CD4-positive, CD25-positive, alpha-beta regulatory T cell (primary cell): Measurements from ENCODE around the gene ELL. TPM values are rescaled to one million over a fixed set of nuclear protein-coding genes. Genes with fewer than 3 reads are reported as not detected.

Experiments used
- ATAC-seq, 2 donors: fragments of 150-1000 bp; cut with Tn5 transposase; one replicate each; pipeline ENCODE4 v1.10.0; 2021; ENCODE audit warnings: low read depth in 2 of 2, moderate number of reproducible peaks in 2 of 2, moderate library complexity in 1 of 2
- DNase-seq, 3 donors: peaks; one replicate each; pipeline versions ENCODE4 v3.0.0 to v3.0.0-alpha.2; 2012 to 2022; ENCODE audit warnings: mixed read lengths in 1 of 3
- H3K27ac ChIP-seq: one replicate; pipeline ENCODE4 v1.7.0; 2013; ENCODE audit warnings: mild to moderate bottlenecking, low read length; ENCODE audit not compliant: insufficient read depth, poor library complexity, severe bottlenecking
- H3K27me3 ChIP-seq: one replicate; pipeline ENCODE4 v1.7.0; 2013; ENCODE audit warnings: low read length; ENCODE audit not compliant: control insufficient read depth, insufficient read depth
- H3K36me3 ChIP-seq: one replicate; pipeline ENCODE4 v1.7.0; 2013; ENCODE audit warnings: mild to moderate bottlenecking, low read length, moderate library complexity; ENCODE audit not compliant: control insufficient read depth, insufficient read depth
- H3K4me1 ChIP-seq: 2 replicates; pipeline ENCODE4 v1.7.0; 2013; ENCODE audit warnings: mild to moderate bottlenecking, low read length; ENCODE audit not compliant: insufficient read depth, control insufficient read depth, poor library complexity, severe bottlenecking
- H3K4me3 ChIP-seq: one replicate; pipeline ENCODE4 v1.7.0; 2013; ENCODE audit warnings: low read depth, mild to moderate bottlenecking, low read length, moderate library complexity
- H3K9me3 ChIP-seq, 2 experiments: 1 replicate in 1 of 2; 2 replicates in 1 of 2; pipeline ENCODE4 v1.7.0; 2013; ENCODE audit warnings: low read length in 2 of 2, mild to moderate bottlenecking in 1 of 2, moderate library complexity in 1 of 2; ENCODE audit not compliant: control insufficient read depth in 2 of 2
- H3K27ac Mint-ChIP-seq, 3 donors: one replicate each; pipeline ENCODE4 v1.8.0; 2020 to 2022; ENCODE audit warnings: mild to moderate bottlenecking in 3 of 3, mixed read lengths in 3 of 3, moderate library complexity in 2 of 3
- H3K27me3 Mint-ChIP-seq: one replicate; pipeline ENCODE4 v1.8.0; 2022; ENCODE audit warnings: mild to moderate bottlenecking, mixed read lengths
- H3K36me3 Mint-ChIP-seq: one replicate; pipeline ENCODE4 v1.8.0; 2020; ENCODE audit warnings: mixed read lengths
- H3K4me1 Mint-ChIP-seq, 4 donors: one replicate each; pipeline ENCODE4 v1.8.0; 2020 to 2022; ENCODE audit warnings: mixed read lengths in 4 of 4, mild to moderate bottlenecking in 1 of 4
- H3K4me3 Mint-ChIP-seq, 4 donors: one replicate each; pipeline ENCODE4 v1.8.0; 2020 to 2022; ENCODE audit warnings: mild to moderate bottlenecking in 4 of 4, mixed read lengths in 4 of 4, moderate library complexity in 3 of 4
- H3K9me3 Mint-ChIP-seq, 7 donors: one replicate each; pipeline ENCODE4 v1.8.0; 2020 to 2022; ENCODE audit warnings: mixed read lengths in 7 of 7, mild to moderate bottlenecking in 3 of 7, moderate library complexity in 2 of 7
- polyA plus RNA-seq, 4 donors: library from polyadenylated mRNA; unstranded; fragments of 300-500 nt; fragmentation: Illumina TruSeq; gene quantifications; one replicate each; pipeline ENCODE4 v1.2.3, GENCODE V29; 2021
- total RNA-seq: library from RNA; stranded (reverse); gene quantifications from one replicate; pipeline ENCODE4 v1.2.3, GENCODE V29; 2022

The ELL gene
- total and polyA plus RNA-seq, 5 donors from 2014 or later, result 7.7 to 53.6 (median 10.0) TPM

DNA sequence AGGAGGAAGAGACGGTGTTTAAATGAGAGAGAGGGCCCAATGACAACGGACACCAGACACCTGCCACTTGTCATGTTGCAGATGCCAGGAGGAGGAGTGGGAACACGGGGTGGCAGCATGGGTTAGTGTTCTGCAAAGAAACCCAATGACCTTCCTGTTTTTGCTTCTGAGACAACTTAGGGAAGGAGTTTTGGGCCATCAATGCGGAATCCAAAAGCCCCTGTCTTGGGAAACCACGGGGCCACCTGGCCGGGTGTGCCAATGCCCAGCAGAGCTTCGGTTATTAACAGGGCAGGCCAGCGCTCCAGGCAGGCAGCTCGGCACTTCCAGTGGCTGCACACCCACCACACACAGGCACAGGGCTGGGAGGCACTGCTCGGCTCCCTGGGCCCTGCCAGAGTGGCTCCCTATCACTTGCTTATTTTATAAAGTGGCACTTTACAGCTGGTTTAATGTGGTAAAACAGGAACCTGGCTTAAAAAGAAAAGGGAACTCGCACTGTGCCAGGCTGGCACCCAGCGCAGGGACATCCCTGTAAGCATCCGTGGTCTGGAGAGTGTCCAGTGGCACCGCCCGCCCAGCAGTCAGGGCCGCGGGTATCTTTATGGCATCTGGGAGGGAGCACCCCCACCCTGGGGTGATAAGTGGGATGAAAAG, 19.1 kb downstream of the ELL start:
- Histone ChIP-seq H3K4me3 (no peak overlapping the region), H3K4me1 (peaks cover 52% of the 10 kb centered on the region), H3K27ac (no peak overlapping the region), H3K27me3 (no peaks in the 10 kb centered on the region), H3K9me3 (no peaks in the 10 kb centered on the region), H3K36me3 (no peaks in the 10 kb centered on the region)
- H3K4me1 Mint-ChIP-seq, result peaks cover 12 to 87% (median 55%) of the 10 kb centered on the region in 4 donors
- peak overlapping the region in 1 of 3 donors; percentile 89 for H3K27ac Mint-ChIP-seq
- H3K9me3 Mint-ChIP-seq, result peaks cover 0 to 2% (median 0%) of the 10 kb centered on the region in 7 donors
- no peaks in the 10 kb centered on the region for H3K36me3 Mint-ChIP-seq
- ATAC-seq (no peak), DNase-seq (no peak)
- H3K4me3 Mint-ChIP-seq, result peak overlapping the region in 1 of 4 donors; percentile 41
- no peaks in the 10 kb centered on the region for H3K27me3 Mint-ChIP-seq

DNA sequence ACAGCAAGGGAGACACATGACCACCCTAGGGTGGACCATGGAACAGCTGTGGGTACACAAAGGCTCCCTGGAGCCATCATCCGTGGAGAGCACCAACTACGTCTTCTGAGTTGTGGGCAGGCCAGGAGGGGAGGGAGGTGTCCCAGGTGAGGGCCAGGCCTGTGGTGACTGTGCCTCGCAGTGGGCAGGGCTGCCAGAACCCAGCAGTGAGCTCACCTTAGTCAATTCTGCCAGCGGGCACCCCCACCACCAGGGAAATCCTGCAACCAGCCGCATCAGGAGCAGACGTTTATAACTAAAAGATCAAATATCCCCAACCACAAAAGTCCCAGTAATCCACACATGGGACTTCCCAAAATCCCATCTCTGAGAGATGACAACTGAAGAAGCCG, 19.6 kb downstream of the ELL start:
- Histone ChIP-seq H3K4me3 (no peak overlapping the region), H3K9me3 (no peaks in the 10 kb centered on the region), H3K27me3 (no peaks in the 10 kb centered on the region), H3K27ac (no peak overlapping the region), H3K4me1 (peaks cover 52% of the 10 kb centered on the region), H3K36me3 (no peaks in the 10 kb centered on the region)
- H3K4me1 Mint-ChIP-seq, result peaks cover 7 to 86% (median 52%) of the 10 kb centered on the region in 4 donors
- DNase-seq, result no peak
- H3K4me3 Mint-ChIP-seq, result peak overlapping the region in 1 of 4 donors; percentile 41
- H3K27ac Mint-ChIP-seq, result peak overlapping the region in 1 of 3 donors; percentile 7
- no peak for ATAC-seq
- H3K27me3 Mint-ChIP-seq, result no peaks in the 10 kb centered on the region
- H3K36me3 Mint-ChIP-seq, result no peaks in the 10 kb centered on the region
- H3K9me3 Mint-ChIP-seq, result peaks cover 0 to 2% (median 0%) of the 10 kb centered on the region in 7 donors

DNA sequence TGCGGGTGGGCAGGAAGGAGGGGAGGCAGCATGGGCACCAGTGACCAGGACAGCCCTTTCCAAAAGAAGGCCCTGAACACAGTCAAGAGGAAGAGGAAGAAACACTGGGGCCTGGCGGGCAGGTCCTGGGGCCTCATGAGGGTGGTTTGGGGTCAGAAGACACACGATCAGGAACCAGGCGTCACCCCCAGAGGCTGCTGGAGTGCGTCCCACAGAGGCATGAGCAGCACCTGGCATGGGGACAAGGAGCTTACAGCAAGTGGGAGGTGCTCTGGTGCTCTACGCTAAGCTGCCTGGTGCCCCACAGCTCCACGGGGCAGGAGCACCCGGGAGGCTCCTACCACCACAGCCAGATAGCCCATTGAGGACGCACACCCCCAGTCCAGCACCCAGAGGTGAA, 20.0 kb downstream of the ELL start:
- Histone ChIP-seq H3K36me3 (no peaks in the 10 kb centered on the region), H3K27me3 (no peaks in the 10 kb centered on the region), H3K4me3 (no peak overlapping the region), H3K9me3 (no peaks in the 10 kb centered on the region), H3K27ac (no peak overlapping the region), H3K4me1 (peaks cover 52% of the 10 kb centered on the region)
- no peak for ATAC-seq
- Mint-ChIP-seq H3K27ac (no peak overlapping the region), H3K9me3 (peaks cover 0 to 2% (median 0%) of the 10 kb centered on the region in 7 donors), H3K27me3 (no peaks in the 10 kb centered on the region), H3K36me3 (no peaks in the 10 kb centered on the region), H3K4me3 (peak overlapping the region in 1 of 4 donors; percentile 41), H3K4me1 (peaks cover 10 to 86% (median 52%) of the 10 kb centered on the region in 4 donors)
- no peak for DNase-seq

DNA sequence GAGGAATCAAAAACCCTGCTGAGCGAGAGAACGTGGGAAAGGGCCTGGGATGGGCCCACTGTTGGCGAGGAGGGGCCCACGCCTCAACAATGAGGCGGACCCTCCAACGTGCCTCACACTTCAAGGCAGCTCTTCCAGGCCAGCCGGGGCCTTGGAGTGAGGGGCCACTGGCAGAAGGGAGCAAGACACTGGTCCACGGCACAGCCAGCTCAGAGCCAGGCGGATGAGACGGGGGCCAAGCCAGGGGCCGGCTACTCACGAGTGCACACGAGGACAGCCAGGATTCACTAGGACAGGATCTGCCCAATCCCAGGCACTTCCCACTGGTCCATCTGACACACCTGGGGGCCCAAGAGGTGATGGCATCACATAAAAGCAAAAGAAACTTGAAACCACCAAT, 20.5 kb downstream of the ELL start:
- Histone ChIP-seq H3K27me3 (no peaks in the 10 kb centered on the region), H3K36me3 (no peaks in the 10 kb centered on the region), H3K9me3 (no peaks in the 10 kb centered on the region), H3K4me1 (peaks cover 52% of the 10 kb centered on the region), H3K27ac (no peak overlapping the region), H3K4me3 (no peak overlapping the region)
- DNase-seq (no peak), ATAC-seq (no peak)
- peaks cover 13 to 86% (median 52%) of the 10 kb centered on the region in 4 donors for H3K4me1 Mint-ChIP-seq
- H3K4me3 Mint-ChIP-seq, result no peak overlapping the region
- H3K27ac Mint-ChIP-seq, result peak overlapping the region in 2 of 3 donors; percentile 62 to 84
- H3K27me3 Mint-ChIP-seq, result no peaks in the 10 kb centered on the region
- H3K36me3 Mint-ChIP-seq, result no peaks in the 10 kb centered on the region
- H3K9me3 Mint-ChIP-seq, result peaks cover 0 to 2% (median 0%) of the 10 kb centered on the region in 7 donors

DNA sequence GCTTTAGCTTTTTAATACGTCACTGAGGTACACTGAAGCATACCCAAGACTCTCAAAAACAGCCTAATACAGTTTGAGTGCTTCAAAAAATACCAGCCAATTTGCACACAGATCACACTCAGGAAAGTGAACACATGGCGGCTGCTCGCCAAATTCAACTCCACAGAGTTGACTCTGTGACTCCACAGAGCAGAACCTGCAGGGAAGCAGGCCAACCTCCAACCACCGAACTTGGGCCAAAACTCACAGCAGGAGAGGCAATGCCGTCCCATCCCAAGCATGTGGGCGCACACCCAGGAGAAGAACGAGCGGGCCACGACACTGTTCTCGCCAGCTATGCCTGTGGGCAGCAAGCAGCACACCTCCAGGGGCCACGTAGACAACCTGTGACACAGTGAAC, 21.1 kb downstream of the ELL start:
- Histone ChIP-seq H3K27ac (no peak overlapping the region), H3K4me1 (peaks cover 52% of the 10 kb centered on the region), H3K27me3 (no peaks in the 10 kb centered on the region), H3K9me3 (no peaks in the 10 kb centered on the region), H3K4me3 (no peak overlapping the region), H3K36me3 (no peaks in the 10 kb centered on the region)
- H3K4me1 Mint-ChIP-seq, result peaks cover 18 to 87% (median 56%) of the 10 kb centered on the region in 4 donors
- H3K36me3 Mint-ChIP-seq, result no peaks in the 10 kb centered on the region
- peaks cover 0 to 2% (median 0%) of the 10 kb centered on the region in 7 donors for H3K9me3 Mint-ChIP-seq
- no peaks in the 10 kb centered on the region for H3K27me3 Mint-ChIP-seq
- ATAC-seq (no peak), DNase-seq (no peak)
- peak overlapping the region; percentile 45 to 84 (median 62) for H3K27ac Mint-ChIP-seq
- H3K4me3 Mint-ChIP-seq, result peak overlapping the region in 2 of 4 donors; percentile 6 to 18

DNA sequence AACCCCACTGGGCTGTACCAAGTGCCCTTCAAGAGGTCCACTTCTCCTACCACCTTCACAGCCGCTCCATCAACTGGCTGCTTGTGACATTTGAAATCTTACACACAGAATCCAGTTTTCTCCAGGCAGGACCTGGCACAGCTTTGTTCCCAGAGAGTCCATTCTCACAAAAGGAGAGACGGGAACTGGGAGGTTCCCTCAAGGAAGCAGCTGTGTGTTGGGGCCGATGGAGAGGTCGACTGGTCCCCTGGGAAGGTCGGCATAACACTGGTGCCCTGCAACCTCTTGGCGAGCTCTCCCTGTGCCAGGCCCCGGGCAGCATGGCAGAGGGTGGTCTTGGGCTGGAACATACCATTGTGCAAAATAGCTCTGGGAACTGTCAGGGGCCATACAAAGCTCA, 21.5 kb downstream of the ELL start:
- Mint-ChIP-seq H3K27me3 (no peaks in the 10 kb centered on the region), H3K9me3 (peaks cover 0 to under 1% (median 0%) of the 10 kb centered on the region in 7 donors), H3K36me3 (no peaks in the 10 kb centered on the region), H3K27ac (peak overlapping the region; percentile 25 to 62 (median 45)), H3K4me1 (peaks cover 18 to 87% (median 53%) of the 10 kb centered on the region in 4 donors), H3K4me3 (peak overlapping the region in 2 of 4 donors; percentile 6 to 18)
- Histone ChIP-seq H3K4me1 (peaks cover 52% of the 10 kb centered on the region), H3K36me3 (no peaks in the 10 kb centered on the region), H3K27ac (no peak overlapping the region), H3K27me3 (no peaks in the 10 kb centered on the region), H3K9me3 (no peaks in the 10 kb centered on the region), H3K4me3 (no peak overlapping the region)
- no peak for ATAC-seq
- no peak for DNase-seq

DNA sequence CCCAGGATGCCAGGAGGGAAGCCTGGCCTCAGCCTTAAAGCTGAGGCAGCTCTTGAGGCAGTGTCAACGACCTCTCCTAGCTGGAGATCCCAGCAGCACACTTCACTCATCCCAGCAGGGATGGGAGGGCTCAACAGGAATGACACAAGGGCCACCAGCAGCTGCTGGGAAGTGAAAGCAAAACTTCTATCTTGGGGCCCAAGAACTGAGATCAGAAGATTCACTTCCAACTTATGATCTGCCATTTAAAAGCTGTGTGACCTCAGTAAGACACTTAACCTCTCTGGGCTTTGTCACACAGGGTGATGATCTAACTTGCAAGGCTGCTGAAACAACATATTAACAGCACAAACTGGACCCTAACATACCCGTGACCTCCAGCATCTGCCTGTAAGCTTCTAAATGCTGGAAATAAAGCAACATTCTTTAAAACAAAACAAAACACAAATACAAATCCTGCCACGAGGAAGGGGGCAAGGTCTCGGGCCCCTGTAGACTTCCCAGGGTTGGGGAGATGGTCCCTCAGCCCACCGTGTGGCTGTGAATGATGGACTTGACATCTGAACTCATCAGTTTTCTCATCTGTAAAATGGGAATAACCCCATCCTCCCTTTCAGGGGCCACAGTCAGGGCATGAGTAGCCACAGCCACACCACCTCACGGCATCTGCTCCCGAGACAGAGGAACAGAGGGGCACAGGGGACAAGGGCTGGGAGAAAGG, 22.7 kb downstream of the ELL start:
- no peak overlapping the region for H3K27ac ChIP-seq
- peaks cover 55% of the 10 kb centered on the region for H3K4me1 ChIP-seq
- Mint-ChIP-seq H3K4me3 (peak overlapping the region in 2 of 4 donors; percentile 18 to 45), H3K27me3 (no peaks in the 10 kb centered on the region), H3K9me3 (no peaks in the 10 kb centered on the region), H3K36me3 (no peaks in the 10 kb centered on the region), H3K27ac (peak overlapping the region; percentile 44 to 73 (median 56)), H3K4me1 (peaks cover 18 to 87% (median 50%) of the 10 kb centered on the region in 4 donors)
- H3K27me3 ChIP-seq, result no peaks in the 10 kb centered on the region
- DNase-seq (peak in 1 of 3 donors; percentile 27), ATAC-seq (no peak)
- no peaks in the 10 kb centered on the region for H3K9me3 ChIP-seq
- peak overlapping the region; percentile 13 for H3K4me3 ChIP-seq
- H3K36me3 ChIP-seq, result no peaks in the 10 kb centered on the region
